Astrocyte of the spinal cord (primary cell): Measurements from ENCODE around the gene CCDC18.
A peak's percentile ranks its signal among the peaks of the same experiment; 100 is the strongest.

Experiments
- DNase-seq: peaks from one replicate; pipeline ENCODE4 v3.0.0; 2011; ENCODE audit warnings: low read depth, low spot score
- H3K4me3 ChIP-seq: 2 replicates; pipeline ENCODE4 v1.5.1; 2011; ENCODE audit warnings: low read depth, mild to moderate bottlenecking, low read length, moderate library complexity
- in situ Hi-C: cut with HindIII; loops from 2 replicates; pipeline ENCODE4 v1.10.0; 2017; ENCODE audit warnings: low sequenced_read_pairs
- TF ChIP-seq, protein P1 (sequence below): IDR thresholded peaks from 2 replicates; pipeline ENCODE4 v1.5.1; 2012; ENCODE audit warnings: low read depth, mild to moderate bottlenecking, low read length, inconsistent platforms

CCDC18 gene

DNA sequence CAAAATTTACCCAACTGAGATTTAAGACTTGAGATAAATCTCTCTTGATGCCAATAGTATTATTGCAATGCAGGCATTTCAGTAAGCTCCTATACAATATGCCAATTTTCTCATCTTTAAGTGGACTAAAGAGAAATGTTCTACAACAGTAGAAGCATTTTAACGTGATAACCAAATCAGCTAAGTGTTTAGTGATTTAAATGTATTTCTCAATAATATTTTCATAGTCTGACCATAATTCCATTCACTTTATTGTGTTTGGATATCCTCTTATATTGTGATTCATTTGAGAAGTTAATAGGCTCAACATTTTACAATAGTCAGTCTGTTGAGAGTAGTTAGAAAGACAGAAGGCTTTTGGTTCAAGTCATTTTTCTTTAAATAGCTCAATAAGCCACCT is 120.6 kb downstream of the CCDC18 start:
- in situ Hi-C loops: no loop called here
- TF ChIP-seq, protein P1, sequence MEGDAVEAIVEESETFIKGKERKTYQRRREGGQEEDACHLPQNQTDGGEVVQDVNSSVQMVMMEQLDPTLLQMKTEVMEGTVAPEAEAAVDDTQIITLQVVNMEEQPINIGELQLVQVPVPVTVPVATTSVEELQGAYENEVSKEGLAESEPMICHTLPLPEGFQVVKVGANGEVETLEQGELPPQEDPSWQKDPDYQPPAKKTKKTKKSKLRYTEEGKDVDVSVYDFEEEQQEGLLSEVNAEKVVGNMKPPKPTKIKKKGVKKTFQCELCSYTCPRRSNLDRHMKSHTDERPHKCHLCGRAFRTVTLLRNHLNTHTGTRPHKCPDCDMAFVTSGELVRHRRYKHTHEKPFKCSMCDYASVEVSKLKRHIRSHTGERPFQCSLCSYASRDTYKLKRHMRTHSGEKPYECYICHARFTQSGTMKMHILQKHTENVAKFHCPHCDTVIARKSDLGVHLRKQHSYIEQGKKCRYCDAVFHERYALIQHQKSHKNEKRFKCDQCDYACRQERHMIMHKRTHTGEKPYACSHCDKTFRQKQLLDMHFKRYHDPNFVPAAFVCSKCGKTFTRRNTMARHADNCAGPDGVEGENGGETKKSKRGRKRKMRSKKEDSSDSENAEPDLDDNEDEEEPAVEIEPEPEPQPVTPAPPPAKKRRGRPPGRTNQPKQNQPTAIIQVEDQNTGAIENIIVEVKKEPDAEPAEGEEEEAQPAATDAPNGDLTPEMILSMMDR: no peak
- no peak overlapping the region for H3K4me3 ChIP-seq
- DNase-seq: no peak

DNA sequence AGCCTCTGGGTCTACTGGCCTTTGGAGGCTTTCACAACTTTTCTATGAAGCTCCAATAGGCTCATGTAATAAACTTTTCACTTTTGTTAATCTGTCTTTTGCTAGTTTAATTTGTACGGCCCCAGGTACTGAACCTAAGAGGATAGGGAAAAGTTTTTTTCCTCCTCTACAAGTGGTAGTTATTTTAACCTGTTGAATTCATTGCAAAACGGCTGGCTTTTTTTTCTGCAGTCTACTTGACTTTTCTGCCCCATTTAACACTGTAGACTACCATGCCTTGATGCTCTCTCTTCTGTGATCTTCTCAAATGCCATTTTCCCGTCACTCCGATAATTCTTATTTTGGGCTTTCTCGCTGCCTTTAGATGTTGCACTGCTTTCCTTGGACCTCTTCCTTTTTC is 121.6 kb downstream of the CCDC18 start:
- no peak overlapping the region for H3K4me3 ChIP-seq
- in situ Hi-C loops: no loop called here
- TF ChIP-seq, protein P1: no peak
- no peak for DNase-seq

DNA sequence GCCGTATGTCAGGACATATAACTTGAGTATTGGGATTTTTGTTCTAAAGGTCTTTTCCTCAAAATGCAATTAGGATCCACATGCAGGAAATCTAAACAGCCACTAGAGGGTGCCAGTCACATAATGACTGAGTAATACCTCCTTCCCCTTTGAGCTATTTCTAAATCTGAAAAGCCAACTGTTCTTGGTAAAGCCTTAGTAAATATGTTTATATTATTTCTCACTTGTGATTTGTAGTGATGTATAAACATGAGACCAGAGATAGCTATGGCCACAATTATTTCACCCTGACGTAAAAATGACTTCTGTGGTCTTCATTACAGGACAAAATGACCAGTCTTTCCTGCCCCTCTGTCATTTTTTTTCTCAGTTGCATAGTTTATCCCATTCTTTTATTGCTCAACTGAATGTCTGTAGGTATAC is 124.2 kb downstream of the CCDC18 start:
- in situ Hi-C loops: no loop called here
- TF ChIP-seq, protein P1: peak; percentile 83
- H3K4me3 ChIP-seq: no peak overlapping the region
- DNase-seq: peak; percentile 67

DNA sequence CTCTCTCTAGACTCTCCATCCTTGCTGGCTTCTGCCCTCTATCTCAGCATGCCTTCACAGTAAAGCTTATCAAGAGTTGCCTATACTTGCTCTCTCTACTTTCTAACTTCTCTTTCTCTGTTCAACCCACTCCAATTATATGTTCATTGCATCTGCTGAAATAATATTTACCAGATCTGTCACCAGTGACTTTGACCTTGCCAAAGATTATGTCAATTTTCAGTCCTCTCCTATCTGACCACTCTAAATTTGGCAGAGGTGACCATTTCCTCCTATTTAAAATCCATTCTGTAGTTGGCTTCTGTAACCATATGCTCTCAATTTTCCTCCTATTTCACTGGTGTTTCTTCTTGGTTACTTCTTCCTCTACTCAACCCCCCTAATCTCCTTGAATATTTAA is 126.4 kb downstream of the CCDC18 start:
- DNase-seq: no peak
- in situ Hi-C loops: no loop called here
- no peak overlapping the region for H3K4me3 ChIP-seq
- TF ChIP-seq, protein P1: no peak

DNA sequence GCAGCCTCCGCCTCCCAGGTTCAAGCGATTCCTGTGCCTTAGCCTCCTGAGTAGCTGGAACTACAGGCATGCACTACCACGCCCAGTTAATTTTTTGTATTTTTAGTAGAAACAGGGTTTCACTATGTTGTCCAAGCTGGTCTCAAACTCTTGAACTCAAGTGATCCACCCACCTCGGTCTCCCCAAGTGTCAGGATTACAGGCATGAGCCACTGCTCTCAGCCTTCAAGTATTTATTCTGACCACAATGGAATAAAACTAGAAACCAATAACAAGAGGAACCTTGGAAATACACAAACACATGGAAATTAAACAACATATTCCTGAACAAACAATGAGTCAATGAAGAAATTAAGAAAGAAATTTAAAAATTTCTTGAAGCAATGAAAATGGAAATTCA is 132.5 kb downstream of the CCDC18 start:
- TF ChIP-seq, protein P1: no peak
- DNase-seq: no peak
- in situ Hi-C loops: no loop called here
- H3K4me3 ChIP-seq: no peak overlapping the region

DNA sequence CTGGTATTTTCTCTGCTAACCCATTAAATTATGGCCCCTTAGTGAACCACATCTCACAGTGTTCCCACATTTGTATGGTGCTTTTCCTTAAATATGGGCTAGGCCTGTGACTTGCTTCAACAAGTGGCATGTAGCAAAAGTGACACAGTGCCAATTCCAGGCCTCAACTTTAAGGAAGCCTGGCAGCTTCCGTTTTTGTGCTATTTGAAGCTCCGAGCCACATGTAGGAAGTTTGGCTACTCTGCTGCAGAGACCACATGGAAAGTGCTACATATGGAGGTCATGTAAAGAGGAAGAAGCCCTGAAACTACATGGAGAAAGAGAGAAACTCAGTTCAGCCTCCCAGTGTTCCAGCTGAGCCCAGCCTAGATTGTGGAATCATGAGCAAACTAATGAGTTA is 136.7 kb downstream of the CCDC18 start:
- in situ Hi-C loops: no loop called here
- H3K4me3 ChIP-seq: no peak overlapping the region
- TF ChIP-seq, protein P1: no peak
- no peak for DNase-seq

DNA sequence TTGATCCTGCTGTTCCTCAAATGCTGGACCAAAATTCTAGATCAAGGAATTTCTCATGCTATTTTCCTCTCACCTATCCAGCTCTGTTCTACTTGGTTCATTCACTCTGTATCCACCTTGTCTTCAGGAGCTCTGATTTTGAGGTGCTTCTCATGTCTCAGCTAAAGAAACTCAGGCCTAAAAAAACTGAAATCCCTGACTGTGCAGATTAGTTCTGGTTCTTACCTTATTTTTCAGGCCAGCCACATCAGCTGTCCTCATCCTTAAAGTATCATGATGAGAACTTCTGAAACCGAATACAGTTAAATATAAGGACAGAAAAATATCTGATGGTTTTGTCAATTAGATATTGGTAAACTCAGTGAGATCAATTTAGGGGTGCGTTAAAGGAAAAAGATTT is 137.4 kb downstream of the CCDC18 start:
- no peak for DNase-seq
- H3K4me3 ChIP-seq: no peak overlapping the region
- TF ChIP-seq, protein P1: no peak
- in situ Hi-C loops: no loop called here
